ENCODE data around the gene ORMDL1.
"Not testable (repeated sequence)": the region's sequence is repeated elsewhere in the genome, so short reads cannot be mapped to it uniquely, and the experiment has no call there.

Gene ORMDL1

DNA sequence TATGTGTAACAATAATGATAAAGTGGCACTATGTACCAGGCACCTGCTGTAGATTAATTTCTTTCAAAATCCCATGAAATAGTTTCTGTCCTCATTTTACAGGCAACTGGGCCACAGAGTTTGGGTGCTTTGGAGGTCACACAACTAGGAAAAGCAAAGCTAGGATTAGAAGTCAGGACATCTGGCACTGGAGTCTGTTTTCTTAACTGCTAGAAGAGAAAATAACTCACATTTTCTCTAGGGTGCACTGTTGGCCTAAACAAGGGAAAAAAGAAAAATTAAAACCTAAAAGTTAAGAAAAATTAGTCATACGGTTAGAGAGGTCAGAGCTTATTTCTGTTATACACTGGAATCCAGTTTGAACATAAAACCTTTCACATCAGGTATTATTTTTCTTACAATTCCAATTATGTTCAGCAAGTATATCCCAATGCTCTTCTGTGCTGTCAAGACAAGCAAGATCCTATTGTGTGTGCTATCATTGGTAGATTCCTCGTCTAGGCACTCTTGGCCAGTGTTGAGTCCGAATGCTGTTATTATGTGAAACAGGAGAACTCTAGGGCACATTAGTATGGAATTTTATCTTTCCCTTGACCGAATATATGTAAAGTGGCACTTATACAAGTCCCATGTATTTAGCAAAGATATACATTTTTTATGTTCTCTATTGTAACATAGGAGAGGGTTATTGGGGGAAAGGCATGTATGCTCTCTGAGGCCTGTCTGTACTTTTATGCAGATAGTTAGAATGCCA lies 20.1 kb downstream of the ORMDL1 start:
- peak overlapping the region; percentile 92 for H3K27ac ChIP-seq
- TF ChIP-seq CTCF (IDR thresholded peaks at IDR 0.05) = no peak
- no peak for TF ChIP-seq ZFX (IDR thresholded peaks at IDR 0.05; ENCODE audit: borderline replicate concordance)

DNA sequence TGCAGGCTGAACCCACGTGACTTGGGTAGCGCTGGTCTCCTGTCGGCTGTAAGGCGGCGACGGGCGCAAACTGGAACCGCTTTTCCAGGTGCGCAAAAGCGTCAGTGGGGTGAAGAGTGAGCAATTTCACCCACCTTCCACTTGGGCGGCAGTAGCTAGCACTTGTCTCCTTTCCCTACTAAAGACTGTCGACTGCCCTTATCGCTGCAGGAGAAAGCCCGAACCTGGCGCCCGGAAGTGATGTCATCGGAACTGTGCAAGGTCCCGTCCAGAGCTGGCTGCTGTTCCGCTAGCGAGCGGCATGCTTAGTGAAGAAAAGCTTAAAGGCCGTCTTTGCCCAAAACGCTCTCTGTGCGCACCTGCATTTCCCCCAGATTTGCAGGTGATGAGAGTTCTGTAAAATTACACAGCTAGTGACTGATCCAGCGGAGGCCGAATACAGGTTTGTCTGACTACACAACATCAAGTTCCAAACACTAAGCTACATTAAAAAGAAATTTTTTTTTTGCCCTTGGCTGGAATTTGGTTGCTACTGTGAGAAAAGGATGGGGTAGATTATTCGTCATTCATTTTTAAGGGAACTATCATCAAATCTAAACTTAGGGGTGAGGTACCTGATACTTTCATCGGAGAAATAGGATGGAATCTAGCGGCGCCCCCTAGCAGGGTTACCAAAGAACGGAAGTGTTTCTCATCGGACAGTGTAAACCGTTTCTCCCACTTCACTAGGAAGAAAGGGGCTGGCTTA lies 21.4 kb downstream of the ORMDL1 start, which contains the start of gene OSGEPL1:
TSS of gene OSGEPL1 (minus strand) at position 242 of the 748 bp plus-strand sequence. CDS start 1,152 bp downstream, outside the sequence.
- TF ChIP-seq CTCF (IDR thresholded peaks at IDR 0.05) (peak; percentile 78), ZFX (IDR thresholded peaks at IDR 0.05; ENCODE audit: borderline replicate concordance) (no peak)
- H3K27ac ChIP-seq = peak within 1 kb of the TSS; percentile 92

DNA sequence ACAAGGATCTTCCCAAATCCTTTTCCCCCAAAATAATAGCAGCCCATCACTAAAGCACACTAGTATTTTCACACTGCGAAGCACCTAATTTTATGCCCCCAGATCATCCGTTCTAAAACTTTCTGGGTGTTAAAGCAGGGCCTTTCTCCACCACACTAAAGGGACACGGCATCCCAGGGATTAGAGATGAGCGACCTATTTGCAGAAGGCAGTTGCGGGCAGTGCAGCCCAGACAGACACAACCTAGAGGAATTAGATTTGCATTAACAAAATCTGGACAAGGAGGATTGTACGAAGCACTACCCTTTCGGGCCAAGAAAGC lies 21.9 kb downstream of the ORMDL1 start:
- TF ChIP-seq CTCF (IDR thresholded peaks at IDR 0.05) = no peak
- TF ChIP-seq ZFX (IDR thresholded peaks at IDR 0.05; ENCODE audit: borderline replicate concordance) = no peak
- H3K27ac ChIP-seq = peak overlapping the region; percentile 92

DNA sequence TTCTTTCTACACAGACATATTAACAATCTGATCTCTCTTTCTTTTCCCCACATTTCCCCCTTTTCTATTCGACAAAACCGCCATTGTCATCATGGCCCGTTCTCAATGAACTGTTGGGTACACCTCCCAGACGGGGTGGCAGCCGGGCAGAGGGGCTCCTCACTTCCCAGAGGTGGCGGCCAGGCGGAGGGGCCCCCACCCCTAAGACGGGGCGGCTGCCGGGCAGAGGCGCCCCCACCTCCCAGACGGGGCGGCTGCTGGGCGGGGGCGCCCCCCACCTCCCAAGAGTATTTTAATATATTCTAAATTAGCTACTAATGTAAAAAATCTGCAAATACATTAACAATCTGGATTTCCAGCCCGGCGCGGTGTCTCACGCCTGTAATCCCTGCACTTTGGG lies 24.0 kb downstream of the ORMDL1 start:
- not testable (repeated sequence) for H3K27ac ChIP-seq

- no peak overlapping the region for H3K27ac ChIP-seq
- no peak for TF ChIP-seq ZFX (IDR thresholded peaks at IDR 0.05; ENCODE audit: borderline replicate concordance)
Observed at GRCh38 chr2:189756311-189756952, 27.7 kb downstream of the ORMDL1 start.

- peak; percentile 85 for TF ChIP-seq CTCF (IDR thresholded peaks at IDR 0.05)
- no peak for TF ChIP-seq ZFX (IDR thresholded peaks at IDR 0.05; ENCODE audit: borderline replicate concordance)
- no peak overlapping the region for H3K27ac ChIP-seq
Observed at GRCh38 chr2:189751080-189751658, 33.0 kb downstream of the ORMDL1 start.

- TF ChIP-seq ZFX (IDR thresholded peaks at IDR 0.05; ENCODE audit: borderline replicate concordance) = no peak
- no peak for TF ChIP-seq CTCF (IDR thresholded peaks at IDR 0.05)
Observed at GRCh38 chr2:189729430-189729829, 54.7 kb downstream of the ORMDL1 start.

GRCh38 chr2:189726849-189727248 lies 57.3 kb downstream of the ORMDL1 start:
- TF ChIP-seq ZFX (IDR thresholded peaks at IDR 0.05; ENCODE audit: borderline replicate concordance) (no peak), CTCF (IDR thresholded peaks at IDR 0.05) (no peak)
- H3K27ac ChIP-seq = no peak overlapping the region

More at GRCh38 chr2:189729430-189729829, 54.7 kb downstream of the ORMDL1 start:
- H3K27ac ChIP-seq = no peak overlapping the region

All from 22Rv1 (cell line).